Suprapubic skin (tissue), 4 donors: ENCODE measurements around the gene CBFA2T2. TPM values are rescaled to one million over a fixed set of nuclear protein-coding genes. Genes with fewer than 3 reads are reported as not detected.
"Not testable (repeated sequence)": the region's sequence is repeated elsewhere in the genome, so short reads cannot be mapped to it uniquely, and the experiment has no call there.

Source experiments
- DNase-seq, 2 donors: peaks; one replicate each; pipeline ENCODE4 v3.0.0-alpha.2; 2019; ENCODE audit warnings: low spot score in 2 of 2
- H3K27ac ChIP-seq: fragments of 200-600 bp; sonication (generic); one replicate; pipeline ENCODE4 v1.5.1; 2019
- H3K27me3 ChIP-seq: fragments of 200-600 bp; sonication (generic); one replicate; pipeline ENCODE4 v1.5.1; 2019
- H3K36me3 ChIP-seq: fragments of 200-600 bp; sonication (generic); one replicate; pipeline ENCODE4 v1.5.1; 2019
- H3K4me1 ChIP-seq: fragments of 200-600 bp; sonication (generic); one replicate; pipeline ENCODE4 v1.5.1; 2019
- H3K4me3 ChIP-seq: fragments of 200-600 bp; sonication (generic); one replicate; pipeline ENCODE4 v1.5.1; 2019; ENCODE audit warnings: mild to moderate bottlenecking
- H3K9me3 ChIP-seq: fragments of 200-600 bp; sonication (generic); one replicate; pipeline ENCODE4 v1.5.1; 2019
- CTCF ChIP-seq, 2 donors: fragments of 200-600 bp in 1 of 2; fragments of 450-650 bp in 1 of 2; sonication (generic) in 1 of 2; IDR thresholded peaks; one replicate each; pipeline ENCODE4 v1.5.1; 2016 to 2019; ENCODE audit warnings: antibody characterized with exemption in 2 of 2, mild to moderate bottlenecking in 1 of 2, moderate library complexity in 1 of 2
- EP300 ChIP-seq: sonication (generic); formaldehyde crosslinking; IDR thresholded peaks from one replicate; pipeline ENCODE4 v1.6.1; 2017; ENCODE audit warnings: antibody characterized with exemption
- POLR2A ChIP-seq, 2 donors: fragments of 450-650 bp; IDR thresholded peaks; one replicate each; pipeline ENCODE4 v1.6.1; 2017; ENCODE audit warnings: antibody characterized with exemption in 2 of 2, mild to moderate bottlenecking in 2 of 2, moderate library complexity in 2 of 2
- POLR2AphosphoS5 ChIP-seq, 3 donors: sonication (generic); formaldehyde crosslinking; IDR thresholded peaks; one replicate each; pipeline ENCODE4 v1.6.1; 2017; ENCODE audit warnings: antibody characterized with exemption in 3 of 3
- WGBS: methylation state at CpG from one replicate; pipeline ENCODE4 v1.1.5; 2018; 5-methylcytosine and 5-hydroxymethylcytosine counted together
- total RNA-seq, 4 donors: library from RNA; depleted of rRNA; stranded (reverse); fragments of >200 nt; gene quantifications; one replicate each; pipeline ENCODE4 v1.1.0, GENCODE V29; 2016

CBFA2T2 gene
- total RNA-seq, 4 donors from 2014 or later: 20.9 to 36.7 (median 26.1) TPM

- no peak for DNase-seq
- TF ChIP-seq POLR2A (IDR thresholded peaks at IDR 0.05): no peak
- no peak for TF ChIP-seq POLR2AphosphoS5 (IDR thresholded peaks at IDR 0.05)
- no peak for TF ChIP-seq CTCF (IDR thresholded peaks at IDR 0.05)
- no peak for TF ChIP-seq EP300
- Histone ChIP-seq H3K36me3 (no peaks in the 10 kb centered on the region), H3K27ac (no peak overlapping the region), H3K27me3 (no peaks in the 10 kb centered on the region), H3K9me3 (no peaks in the 10 kb centered on the region), H3K4me1 (no peaks in the 10 kb centered on the region), H3K4me3 (no peak overlapping the region)
- 88% methylated on average over 5 of the region's 5 CpGs for WGBS
Observed at GRCh38 chr20:33480048-33480447, 9.8 kb upstream of the CBFA2T2 start.

DNA sequence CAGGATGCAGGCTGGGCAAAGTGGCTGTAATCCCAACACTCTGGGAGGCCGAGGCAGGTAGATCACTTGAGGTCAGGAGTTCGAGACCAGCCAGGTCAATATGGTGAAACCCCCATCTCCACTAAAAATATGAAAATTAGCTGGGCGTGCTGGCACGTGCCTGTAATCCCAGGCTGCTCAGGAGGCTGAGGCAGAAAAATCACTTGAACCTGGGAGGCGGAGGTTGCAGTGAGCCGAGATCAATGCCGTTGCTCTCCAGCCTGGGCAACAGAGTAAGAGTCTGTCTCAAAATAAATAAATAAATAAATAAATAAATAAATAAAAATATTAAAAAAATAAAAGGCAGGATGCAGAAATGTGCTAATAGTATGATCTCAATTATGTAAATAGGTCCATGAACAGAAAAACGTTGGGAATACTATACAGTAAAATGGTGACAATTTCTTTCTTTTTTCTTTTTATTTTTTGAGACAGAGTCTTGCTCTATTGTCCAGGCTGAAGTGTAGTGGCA lies 8.4 kb upstream of the CBFA2T2 start:
- Histone ChIP-seq H3K27me3 (no peaks in the 10 kb centered on the region), H3K9me3 (no peaks in the 10 kb centered on the region), H3K27ac (no peak overlapping the region), H3K36me3 (no peaks in the 10 kb centered on the region), H3K4me1 (no peaks in the 10 kb centered on the region), H3K4me3 (no peak overlapping the region)
- DNase-seq: no peak
- WGBS: 94% methylated on average over 8 of the region's 8 CpGs
- TF ChIP-seq EP300 (no peak), POLR2A (IDR thresholded peaks at IDR 0.05) (no peak), CTCF (IDR thresholded peaks at IDR 0.05) (no peak), POLR2AphosphoS5 (IDR thresholded peaks at IDR 0.05) (no peak)

DNA sequence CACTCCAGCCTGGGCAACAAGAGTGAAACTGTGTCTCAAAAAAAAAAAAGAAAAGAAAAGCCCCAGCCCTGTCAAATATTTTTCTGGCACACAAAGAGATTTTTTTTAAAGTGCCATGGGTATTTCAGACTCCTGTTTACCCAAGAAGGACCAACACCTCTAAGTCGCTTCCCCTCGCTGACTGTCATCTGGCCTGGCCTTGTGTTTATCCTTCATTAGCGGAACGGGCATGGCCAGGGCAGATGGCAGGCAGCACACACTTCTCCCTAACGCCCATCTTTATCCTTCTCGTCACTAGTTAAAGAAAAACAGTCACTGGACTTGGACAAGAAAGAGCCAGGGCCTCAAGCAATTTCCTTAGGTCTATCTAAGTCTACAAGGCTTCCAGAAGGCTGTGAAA lies 7.3 kb upstream of the CBFA2T2 start:
- TF ChIP-seq CTCF (IDR thresholded peaks at IDR 0.05): no peak
- no peak for TF ChIP-seq POLR2AphosphoS5 (IDR thresholded peaks at IDR 0.05)
- no peak for TF ChIP-seq EP300
- TF ChIP-seq POLR2A (IDR thresholded peaks at IDR 0.05): no peak
- Histone ChIP-seq H3K27me3 (no peaks in the 10 kb centered on the region), H3K9me3 (no peaks in the 10 kb centered on the region), H3K4me3 (no peak overlapping the region), H3K27ac (no peak overlapping the region), H3K4me1 (no peaks in the 10 kb centered on the region), H3K36me3 (no peaks in the 10 kb centered on the region)
- DNase-seq: no peak
- WGBS: 96% methylated on average over 6 of the region's 6 CpGs

- H3K4me3 ChIP-seq, H3K36me3 ChIP-seq, H3K27ac ChIP-seq, DNase-seq, H3K9me3 ChIP-seq, H3K4me1 ChIP-seq, H3K27me3 ChIP-seq: not testable (repeated sequence)
- WGBS: 94% methylated on average over 5 of the region's 5 CpGs
Observed at GRCh38 chr20:33483186-33483585, 6.7 kb upstream of the CBFA2T2 start.

DNA sequence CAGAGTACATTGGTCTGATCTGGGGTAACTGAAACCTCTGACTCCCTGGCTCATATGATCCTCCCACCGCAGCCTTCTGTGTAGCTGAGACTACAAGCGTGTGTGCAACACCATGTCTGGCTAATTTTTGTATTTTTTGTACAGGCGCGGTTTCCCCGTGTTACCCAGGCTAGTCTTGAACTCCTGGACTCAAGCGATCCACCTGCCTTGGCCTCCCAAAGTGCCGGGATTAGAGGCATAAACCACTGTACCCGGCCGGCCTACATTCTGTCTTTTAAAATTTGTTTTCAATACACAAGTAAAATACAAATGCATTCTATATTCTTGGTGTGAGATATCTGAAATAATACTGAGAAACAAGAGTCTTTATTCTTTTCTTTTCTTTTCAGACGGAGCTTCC lies 1.7 kb upstream of the CBFA2T2 start:
- no peak for TF ChIP-seq POLR2A (IDR thresholded peaks at IDR 0.05)
- TF ChIP-seq CTCF (IDR thresholded peaks at IDR 0.05): no peak
- TF ChIP-seq POLR2AphosphoS5 (IDR thresholded peaks at IDR 0.05): no peak
- no peak for TF ChIP-seq EP300
- no peaks in the 10 kb centered on the region for H3K9me3 ChIP-seq
- no peak overlapping the region for H3K27ac ChIP-seq
- DNase-seq: no peak
- H3K4me1 ChIP-seq: peaks cover 23% of the 10 kb centered on the region
- no peak overlapping the region for H3K4me3 ChIP-seq
- 95% methylated on average over 10 of the region's 10 CpGs for WGBS
- H3K36me3 ChIP-seq: no peaks in the 10 kb centered on the region
- no peaks in the 10 kb centered on the region for H3K27me3 ChIP-seq

DNA sequence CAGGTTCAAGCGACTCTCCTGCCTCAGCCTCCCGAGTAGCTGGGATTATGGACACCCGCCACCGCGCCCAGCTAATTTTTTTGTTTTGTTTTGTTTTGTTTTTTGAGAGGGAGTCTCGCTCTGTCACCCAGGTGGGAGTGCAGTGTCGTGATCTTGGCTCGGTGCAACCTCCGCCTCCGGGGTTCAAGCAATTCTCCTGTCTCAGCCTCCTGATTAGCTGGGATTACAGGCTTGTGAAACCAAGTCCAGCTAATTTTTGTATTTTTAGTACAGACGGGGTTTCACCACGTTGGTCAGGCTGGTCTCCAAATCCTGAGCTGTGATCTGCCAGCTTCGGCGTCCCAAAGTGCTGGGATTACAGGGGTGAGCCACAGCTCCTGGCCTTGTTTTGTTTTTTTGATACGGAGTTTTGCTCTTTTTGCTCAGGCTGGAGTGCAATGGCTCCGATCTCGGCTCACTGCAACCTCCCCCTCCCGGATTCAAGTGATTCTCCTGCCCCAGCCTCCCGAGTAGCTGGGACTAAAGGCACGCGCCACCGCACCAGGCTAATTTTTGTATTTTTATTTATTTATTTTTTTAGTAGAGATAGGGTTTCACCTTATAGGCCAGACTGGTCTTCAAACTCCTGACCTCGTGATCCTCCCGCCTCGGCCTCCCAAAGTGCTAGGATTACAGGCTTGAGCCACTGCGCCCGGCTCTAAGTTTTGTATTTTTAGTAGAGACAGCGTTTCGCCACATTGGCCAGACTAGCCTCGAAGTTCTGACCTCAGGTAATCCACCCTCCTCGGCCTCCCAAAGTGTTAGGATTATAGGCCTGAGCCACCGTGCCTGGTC lies 1.0 kb upstream of the CBFA2T2 start:
- Histone ChIP-seq H3K4me3 (peak overlapping the region; percentile 93), H3K4me1 (peaks cover 23% of the 10 kb centered on the region), H3K27ac (peak overlapping the region; percentile 91)
- H3K9me3 ChIP-seq, H3K36me3 ChIP-seq, H3K27me3 ChIP-seq, DNase-seq: not testable (repeated sequence)
- 90% methylated on average over 32 of the region's 32 CpGs for WGBS
